ENCODE results near the gene LZIC. TPM values are rescaled to one million over a fixed set of nuclear protein-coding genes. Genes with fewer than 3 reads are reported as not detected.

Gene LZIC
- total and polyA plus RNA-seq, 9 of the 15 experiments (the other 6 are each of a cell fraction or from before 2014, with no cell fraction given), result 32.9 to 109 (median 61.7) TPM

- Histone ChIP-seq H3K27me3 (ENCODE audit: control insufficient read depth in 2 of 2, insufficient read depth in 2 of 2, low read length in 2 of 2) (no peaks in the 10 kb centered on the region), H4K20me1 (replicated peaks; ENCODE audit: control insufficient read depth, insufficient read depth, low read length) (peaks cover 9% of the 10 kb centered on the region; the same call in 1 of the 2 replicates), H3K4me3 (no peak overlapping the region), H3K9me3 (replicated peaks; ENCODE audit: control insufficient read depth, insufficient read depth, low read depth, low read length) (no peaks in the 10 kb centered on the region), H2AFZ (ENCODE audit: low read depth, low read length) (no peak overlapping the region), H3K4me1 (replicated peaks in 1 of 2; ENCODE audit: control insufficient read depth in 2 of 2, insufficient read depth in 2 of 2, low read length in 2 of 2) (peaks cover 0 to 22% of the 10 kb centered on the region in 2 experiments; a peak in 4 of 5 replicates), H3K79me2 (ENCODE audit: control insufficient read depth, insufficient read depth, low read length) (no peaks in the 10 kb centered on the region), H3K9ac (ENCODE audit: insufficient read depth in 1 of 2, low read depth in 2 of 2, low read length in 2 of 2) (peak overlapping the region in 1 of 2 experiments; percentile 69; a peak in 2 of 4 replicates), H3K27ac (ENCODE audit: extremely low read depth, low read depth, low read length) (no peak overlapping the region), H3K4me2 (ENCODE audit: insufficient read depth, low read length) (no peak overlapping the region), H3K36me3 (ENCODE audit: control insufficient read depth, insufficient read depth, low read length) (no peaks in the 10 kb centered on the region), H3K9me1 (ENCODE audit: control insufficient read depth, insufficient read depth, low read length) (peaks cover 3% of the 10 kb centered on the region)
- no peak for ATAC-seq
- intact Hi-C loops (cut with micrococcal nuclease), result no loop called here
- no TSS peak for BruUV-seq (replicated peaks)
- CTCF ChIA-PET (ENCODE audit: low intra/inter-chr PET ratio), result interaction anchor here (0.6 kb wide), 2 partner anchors 11 to 50 kb away, joined by 3 read pairs; no protein-coding TSS in a partner anchor
- DNase-seq (ENCODE audit: extremely low read depth in 1 of 4, low spot score in 3 of 4), result no peak
- 85% methylated on average over 8 of the region's 8 CpGs for WGBS (ENCODE audit: insufficient coverage, low coverage, missing lambda C conversion rate)
- FAIRE-seq, result no peak
- in situ Hi-C loops (cut with MboI), result no loop called here
- POLR2A ChIA-PET, result interaction anchor here (0.7 to 1.0 kb wide), 2 partner anchors 21 to 46 kb away, joined by 3 to 4 read pairs; no protein-coding TSS in a partner anchor
- TF ChIP-seq RBM22 (IDR thresholded peaks at IDR 0.05; ENCODE audit: low read depth, low read length, poor library complexity, severe bottlenecking) (no peak), ZNF143 (CRISPR knock-in tag; IDR thresholded peaks at IDR 0.05) (no peak), SRSF1 (IDR thresholded peaks at IDR 0.05; ENCODE audit: low read depth, low read length) (no peak), DLX4 (CRISPR knock-in tag; IDR thresholded peaks at IDR 0.05) (no peak), ZBTB8A (IDR thresholded peaks at IDR 0.05; ENCODE audit: partially characterized antibody) (no peak), DEAF1 (CRISPR knock-in tag; IDR thresholded peaks at IDR 0.05) (no peak), CXXC5 (CRISPR knock-in tag; IDR thresholded peaks at IDR 0.05) (no peak), CBX8 (IDR thresholded peaks at IDR 0.05; ENCODE audit: borderline replicate concordance, extremely low read depth, low read depth, low read length, poor library complexity, severe bottlenecking) (no peak), TAF7 (tag; IDR thresholded peaks at IDR 0.05) (no peak), POU5F1 (IDR thresholded peaks at IDR 0.05; ENCODE audit: borderline replicate concordance, low read depth, low read length, partially characterized antibody) (no peak), ZNF232 (CRISPR knock-in tag; IDR thresholded peaks at IDR 0.05) (no peak), SMARCA5 (IDR thresholded peaks at IDR 0.05) (no peak), DNMT1 (IDR thresholded peaks at IDR 0.05) (no peak), MYC (IDR thresholded peaks at IDR 0.05; ENCODE audit: low read depth, low read length) (no peak), MYC (CRISPR knock-in tag; IDR thresholded peaks at IDR 0.05; ENCODE audit: borderline replicate concordance, low read depth) (no peak), MIER1 (IDR thresholded peaks at IDR 0.05; ENCODE audit: low read depth) (no peak), BRF2 (IDR thresholded peaks at IDR 0.05; ENCODE audit: borderline replicate concordance, insufficient read depth, insufficient read length) (no peak), E2F6 (IDR thresholded peaks at IDR 0.05; ENCODE audit: borderline replicate concordance in 1 of 2, extremely low read depth in 1 of 2, insufficient read depth in 1 of 2, insufficient read length in 1 of 2, low read depth in 1 of 2, low read length in 1 of 2, poor library complexity in 1 of 2, severe bottlenecking in 1 of 2) (no peak), SMAD3 (CRISPR knock-in tag; conservative IDR thresholded peaks at IDR 0.05) (no peak)
Measured at GRCh38 chr1:9889411-9889810, 53.8 kb downstream of the LZIC start.

Measured in K562 (cell line).